H1 (cell line): Measurements from ENCODE around the gene FKBP8. TPM values are rescaled to one million over a fixed set of nuclear protein-coding genes. Genes with fewer than 3 reads are reported as not detected.

Experiments
- ATF2 ChIP-seq: IDR thresholded peaks from 2 replicates; pipeline ENCODE4 v1.6.1; 2012; ENCODE audit warnings: low read length, inconsistent platforms
- GABPA ChIP-seq: IDR thresholded peaks from 2 replicates; pipeline ENCODE4 v1.6.1; 2011; ENCODE audit warnings: mild to moderate bottlenecking, low read length, moderate library complexity, borderline replicate concordance; ENCODE audit not compliant: insufficient read depth
- HDAC2 ChIP-seq, 2 experiments: fragments of 300-600 bp in 1 of 2; sonication (generic) in 1 of 2; IDR thresholded peaks; 2 replicates each; pipeline ENCODE4 v1.6.1; 2011 to 2012; ENCODE audit warnings: low read depth in 2 of 2, low read length in 2 of 2, mild to moderate bottlenecking in 2 of 2, moderate library complexity in 2 of 2, borderline replicate concordance in 1 of 2, inconsistent platforms in 1 of 2
- POU5F1 ChIP-seq: IDR thresholded peaks from 2 replicates; pipeline ENCODE4 v1.6.1; 2011; ENCODE audit warnings: low read depth, mild to moderate bottlenecking, low read length, moderate library complexity
- RFX5 ChIP-seq: IDR thresholded peaks from 2 replicates; pipeline ENCODE4 v1.6.1; 2011; ENCODE audit warnings: low read depth, low read length, improper control_type of control experiment, borderline replicate concordance
- RXRA ChIP-seq: IDR thresholded peaks from 2 replicates; pipeline ENCODE4 v1.6.1; 2011; ENCODE audit warnings: low read depth, mild to moderate bottlenecking, low read length, moderate library complexity; ENCODE audit not compliant: insufficient read depth
- SUZ12 ChIP-seq: fragments of 200-600 bp; sonication (generic); IDR thresholded peaks from 2 replicates; pipeline ENCODE4 v1.6.1; 2012; ENCODE audit warnings: mild to moderate bottlenecking, inconsistent platforms, low read length, moderate library complexity, mixed read lengths
- polyA plus RNA-seq, 7 experiments: library from polyadenylated mRNA; depleted of rRNA in 3 of 7; stranded (reverse) in 5 of 7; unstranded in 2 of 7; fragments of >200 nt in 5 of 7; fragments of 200-250 nt in 2 of 7; gene quantifications; 1 replicate in 5 of 7; 2 replicates in 1 of 7; 4 replicates in 1 of 7; pipeline versions ENCODE4 v1.2.1 to v1.2.3, GENCODE V29; 2011 to 2013; ENCODE audit warnings: missing spikeins in 2 of 7, mixed read lengths in 2 of 7
- total RNA-seq: library from RNA; stranded (reverse); fragmentation: NEBNext Ultra II Directional; extraction: Animal tissue kit (Norgen Biotek cat#: 25700); gene quantifications from 2 replicates; pipeline ENCODE4 v1.2.1, GENCODE V29; 2021

The FKBP8 gene
- total and polyA plus RNA-seq, 2 of the 8 experiments (the other 6 are each of a cell fraction or from before 2014, with no cell fraction given): 264 to 309 TPM

- TF ChIP-seq RFX5: no peak
- TF ChIP-seq GABPA: no peak
- TF ChIP-seq RXRA: no peak
- TF ChIP-seq ATF2: no peak
- TF ChIP-seq POU5F1: no peak
- no peak for TF ChIP-seq HDAC2 (IDR thresholded peaks at IDR 0.05; ENCODE audit: borderline replicate concordance in 1 of 2, low read depth in 2 of 2, low read length in 2 of 2)
- no peak for TF ChIP-seq SUZ12
Measured at GRCh38 chr19:18508585-18508984, 34.8 kb downstream of the FKBP8 start (continued).
